ENCODE measurements around the gene CCDC170. TPM values are rescaled to one million over a fixed set of nuclear protein-coding genes. Genes with fewer than 3 reads are reported as not detected.

Gene CCDC170
- total RNA-seq, 1 donor from 2014 or later, result 0.07 TPM

- H3K4me3 ChIP-seq, result no peak overlapping the region
- H3F3A ChIP-seq (ENCODE audit: low read depth), result no peaks in the 10 kb centered on the region
- no peak overlapping the region for H3K4me2 ChIP-seq
- Mint-ChIP-seq H3K4me1 (peaks cover 2% of the 10 kb centered on the region), H3K9me3 (no peaks in the 10 kb centered on the region), H3K4me3 (no peak overlapping the region), H3K27ac (no peak overlapping the region), H3K36me3 (no peaks in the 10 kb centered on the region), H3K27me3 (ENCODE audit: insufficient read depth, low read depth) (no peaks in the 10 kb centered on the region)
- H3K9me3 ChIP-seq (ENCODE audit: low read depth), result no peaks in the 10 kb centered on the region
- no peaks in the 10 kb centered on the region for H3K79me2 ChIP-seq (ENCODE audit: low read depth)
- H4K20me1 ChIP-seq (ENCODE audit: low read depth), result no peaks in the 10 kb centered on the region
- H3K36me3 ChIP-seq, result no peaks in the 10 kb centered on the region
- H3K27me3 ChIP-seq, result no peaks in the 10 kb centered on the region
- H3K4me1 ChIP-seq, result peaks cover 4% of the 10 kb centered on the region
- H2AFZ ChIP-seq (replicated peaks), result no peak overlapping the region
- no peak overlapping the region for H3K9ac ChIP-seq
- peak; percentile 54 for DNase-seq (ENCODE audit: low spot score)
- H3K27ac ChIP-seq, result no peak overlapping the region
- no peak for TF ChIP-seq EZH2 (IDR thresholded peaks at IDR 0.05)
- TF ChIP-seq CTCF (IDR thresholded peaks at IDR 0.05), result peak; percentile 65
- no peak for TF ChIP-seq EZH2phosphoT487 (IDR thresholded peaks at IDR 0.05)
These were observed 168.1 kb downstream of the CCDC170 start for GRCh38 chr6:151661928-151662327.

- H3F3A ChIP-seq (ENCODE audit: low read depth), result no peaks in the 10 kb centered on the region
- H3K9ac ChIP-seq, result no peak overlapping the region
- no peak overlapping the region for H3K4me3 Mint-ChIP-seq
- H3K27me3 Mint-ChIP-seq (ENCODE audit: insufficient read depth, low read depth), result no peaks in the 10 kb centered on the region
- H4K20me1 ChIP-seq (ENCODE audit: low read depth), result no peaks in the 10 kb centered on the region
- no peak overlapping the region for H2AFZ ChIP-seq (replicated peaks)
- H3K4me2 ChIP-seq, result no peak overlapping the region
- H3K4me1 ChIP-seq, result peaks cover 4% of the 10 kb centered on the region
- peaks cover 2% of the 10 kb centered on the region for H3K4me1 Mint-ChIP-seq
- no peaks in the 10 kb centered on the region for H3K9me3 ChIP-seq (ENCODE audit: low read depth)
- H3K27me3 ChIP-seq, result no peaks in the 10 kb centered on the region
- H3K36me3 Mint-ChIP-seq, result no peaks in the 10 kb centered on the region
- no peak overlapping the region for H3K4me3 ChIP-seq
- H3K9me3 Mint-ChIP-seq, result no peaks in the 10 kb centered on the region
- H3K36me3 ChIP-seq, result no peaks in the 10 kb centered on the region
- H3K79me2 ChIP-seq (ENCODE audit: low read depth), result no peaks in the 10 kb centered on the region
- H3K27ac ChIP-seq, result no peak overlapping the region
- TF ChIP-seq EZH2phosphoT487 (IDR thresholded peaks at IDR 0.05) (no peak), EZH2 (IDR thresholded peaks at IDR 0.05) (no peak), CTCF (IDR thresholded peaks at IDR 0.05) (no peak)
- H3K27ac Mint-ChIP-seq, result no peak overlapping the region
- no peak for DNase-seq (ENCODE audit: low spot score)
These were observed 169.7 kb downstream of the CCDC170 start for GRCh38 chr6:151663559-151663958.

- peaks cover 2% of the 10 kb centered on the region for H3K4me1 Mint-ChIP-seq
- Histone ChIP-seq H3K27me3 (no peaks in the 10 kb centered on the region), H2AFZ (replicated peaks) (no peak overlapping the region), H3K9me3 (ENCODE audit: low read depth) (no peaks in the 10 kb centered on the region), H3K27ac (no peak overlapping the region), H3K79me2 (ENCODE audit: low read depth) (no peaks in the 10 kb centered on the region), H4K20me1 (ENCODE audit: low read depth) (no peaks in the 10 kb centered on the region), H3K9ac (no peak overlapping the region), H3K4me2 (no peak overlapping the region), H3K4me3 (no peak overlapping the region), H3F3A (ENCODE audit: low read depth) (no peaks in the 10 kb centered on the region), H3K36me3 (no peaks in the 10 kb centered on the region), H3K4me1 (peaks cover 4% of the 10 kb centered on the region)
- no peak overlapping the region for H3K27ac Mint-ChIP-seq
- H3K27me3 Mint-ChIP-seq (ENCODE audit: insufficient read depth, low read depth), result peaks cover 4% of the 10 kb centered on the region
- no peak for TF ChIP-seq EZH2phosphoT487 (IDR thresholded peaks at IDR 0.05)
- DNase-seq (ENCODE audit: low spot score), result no peak
- H3K9me3 Mint-ChIP-seq, result no peaks in the 10 kb centered on the region
- no peaks in the 10 kb centered on the region for H3K36me3 Mint-ChIP-seq
- no peak overlapping the region for H3K4me3 Mint-ChIP-seq
These were observed 170.6 kb downstream of the CCDC170 start for GRCh38 chr6:151664390-151664789.

GRCh38 chr6:151665329-151665728 is 171.5 kb downstream of the CCDC170 start:
- H3K9me3 Mint-ChIP-seq, result no peaks in the 10 kb centered on the region
- TF ChIP-seq EZH2phosphoT487 (IDR thresholded peaks at IDR 0.05) (no peak), CTCF (IDR thresholded peaks at IDR 0.05) (no peak), EZH2 (IDR thresholded peaks at IDR 0.05) (no peak)
- H3F3A ChIP-seq (ENCODE audit: low read depth), result no peaks in the 10 kb centered on the region
- peaks cover 4% of the 10 kb centered on the region for H3K4me1 ChIP-seq
- H3K4me2 ChIP-seq, result no peak overlapping the region
- no peaks in the 10 kb centered on the region for H3K36me3 ChIP-seq
- no peak overlapping the region for H3K4me3 Mint-ChIP-seq
- H3K4me1 Mint-ChIP-seq, result no peaks in the 10 kb centered on the region
- no peaks in the 10 kb centered on the region for H4K20me1 ChIP-seq (ENCODE audit: low read depth)
- DNase-seq (ENCODE audit: low spot score), result no peak
- peaks cover 6% of the 10 kb centered on the region for H3K27me3 Mint-ChIP-seq (ENCODE audit: insufficient read depth, low read depth)
- H3K36me3 Mint-ChIP-seq, result no peaks in the 10 kb centered on the region
- no peaks in the 10 kb centered on the region for H3K9me3 ChIP-seq (ENCODE audit: low read depth)
- H3K9ac ChIP-seq, result no peak overlapping the region
- H3K27ac ChIP-seq, result no peak overlapping the region
- no peaks in the 10 kb centered on the region for H3K79me2 ChIP-seq (ENCODE audit: low read depth)
- H3K4me3 ChIP-seq, result no peak overlapping the region
- H3K27ac Mint-ChIP-seq, result no peak overlapping the region
- H3K27me3 ChIP-seq, result no peaks in the 10 kb centered on the region
- no peak overlapping the region for H2AFZ ChIP-seq (replicated peaks)

Measured in neural progenitor cell (in vitro differentiated cells).